K562 (cell line): Measurements from ENCODE around the gene OAT. TPM values are rescaled to one million over a fixed set of nuclear protein-coding genes. Genes with fewer than 3 reads are reported as not detected.

Experiments
- ADNP ChIP-seq: fragments of 200-800 bp; sonication (Bioruptor generic); IDR thresholded peaks from 2 replicates; pipeline ENCODE4 v1.6.1; 2016; ENCODE audit warnings: missing genetic modification characterization, missing compliant biosample characterization
- ARID1B ChIP-seq: fragments of 450-650 bp; IDR thresholded peaks from 2 replicates; pipeline ENCODE4 v1.6.1; 2016; ENCODE audit warnings: antibody characterized with exemption, mild to moderate bottlenecking, inconsistent platforms
- ARID2 ChIP-seq: fragments of 450-650 bp; IDR thresholded peaks from 2 replicates; pipeline ENCODE4 v1.6.1; 2017; ENCODE audit warnings: antibody characterized with exemption, mild to moderate bottlenecking
- ATF3 ChIP-seq, 2 experiments: fragments of 450-650 bp in 1 of 2; sonication (generic) in 1 of 2; formaldehyde crosslinking in 1 of 2; IDR thresholded peaks in 1 of 2; conservative IDR thresholded peaks in 1 of 2; 2 replicates each; pipeline versions ENCODE4 v1.6.1 to v1.8.1; 2016 to 2023; ENCODE audit warnings: mild to moderate bottlenecking in 2 of 2, moderate library complexity in 2 of 2, inconsistent platforms in 1 of 2, missing genetic modification reagents in 1 of 2
- BRD4 ChIP-seq: fragments of 200-600 bp; sonication (generic); IDR thresholded peaks from 2 replicates; pipeline ENCODE4 v1.6.1; 2017; ENCODE audit warnings: inconsistent platforms
- CBFA2T3 ChIP-seq: fragments of 450-650 bp; IDR thresholded peaks from 2 replicates; pipeline ENCODE4 v1.6.1; 2017
- CEBPG ChIP-seq, 3 experiments: fragments of 200-800 bp in 1 of 3; sonication (Bioruptor generic) in 1 of 3; sonication (generic) in 1 of 3; formaldehyde crosslinking in 1 of 3; IDR thresholded peaks in 2 of 3; conservative IDR thresholded peaks in 1 of 3; 2 replicates each; pipeline versions ENCODE4 v1.6.1 to v1.8.0; 2016 to 2022; ENCODE audit warnings: missing compliant biosample characterization in 2 of 3, missing genetic modification characterization in 2 of 3, mild to moderate bottlenecking in 1 of 3, missing genetic modification reagents in 1 of 3
- ELK3 ChIP-seq: fragments of 450-650 bp; formaldehyde crosslinking; IDR thresholded peaks from 2 replicates; pipeline ENCODE4 v1.4.0; 2020; ENCODE audit warnings: mild to moderate bottlenecking
- IFI16 ChIP-seq: fragments of 250-450 bp; sonication (Bioruptor Pico); IDR thresholded peaks from 2 replicates; pipeline ENCODE4 v2.1.2; 2022; ENCODE audit warnings: mild to moderate bottlenecking, inconsistent platforms
- JUN ChIP-seq, 2 experiments: sonication (generic) in 1 of 2; formaldehyde crosslinking in 1 of 2; IDR thresholded peaks; 2 replicates each; pipeline versions ENCODE4 v1.6.1 to v1.8.0; 2012 to 2022; ENCODE audit warnings: borderline replicate concordance in 2 of 2, mild to moderate bottlenecking in 2 of 2, improper control_type of control experiment in 1 of 2, low read depth in 1 of 2, low read length in 1 of 2, missing genetic modification reagents in 1 of 2
- MTF1 ChIP-seq: fragments of 250-450 bp; sonication (Bioruptor Pico); IDR thresholded peaks from 2 replicates; pipeline ENCODE4 v1.9.0; 2021; ENCODE audit warnings: moderate library complexity, mild to moderate bottlenecking, inconsistent platforms, borderline replicate concordance
- MYC ChIP-seq, 2 experiments: fragments of 250-450 bp in 1 of 2; sonication (Bioruptor Pico) in 1 of 2; IDR thresholded peaks; 2 replicates each; pipeline versions ENCODE4 v1.5.1 to v1.6.1; 2012 to 2021; ENCODE audit warnings: low read depth in 2 of 2, borderline replicate concordance in 1 of 2, improper control_type of control experiment in 1 of 2, low read length in 1 of 2, mild to moderate bottlenecking in 1 of 2, moderate library complexity in 1 of 2
- POLR2AphosphoS5 ChIP-seq: IDR thresholded peaks from 2 replicates; pipeline ENCODE4 v1.6.1; 2011; ENCODE audit warnings: mild to moderate bottlenecking, low read depth, low read length, moderate library complexity; ENCODE audit not compliant: control insufficient read depth, insufficient read depth
- PTBP1 ChIP-seq: fragments of 200-400 bp; formaldehyde crosslinking; IDR thresholded peaks from 2 replicates; pipeline ENCODE4 v1.6.1; 2017; ENCODE audit warnings: low read depth, low read length
- RNF2 ChIP-seq: sonication (generic); IDR thresholded peaks from 2 replicates; pipeline ENCODE4 v1.6.1; 2016
- SMC3 ChIP-seq: conservative IDR thresholded peaks from 2 replicates; pipeline ENCODE4 v1.6.1; 2011; ENCODE audit warnings: low read depth, low read length, improper control_type of control experiment; ENCODE audit not compliant: insufficient read depth
- SPI1 ChIP-seq: IDR thresholded peaks from 2 replicates; pipeline ENCODE4 v1.6.1; 2011; ENCODE audit warnings: low read depth, low read length, control low read depth, borderline replicate concordance
- TRIM24 ChIP-seq, 2 experiments: fragments of 450-650 bp; IDR thresholded peaks; 2 replicates each; pipeline ENCODE4 v1.6.1; 2016
- ZFPM2 ChIP-seq: fragments of 250-450 bp; sonication (Bioruptor Pico); IDR thresholded peaks from 2 replicates; pipeline ENCODE4 v1.5.1; 2022; ENCODE audit warnings: mild to moderate bottlenecking
- ZNF175 ChIP-seq: fragments of 200-800 bp; sonication (Bioruptor generic); IDR thresholded peaks from 2 replicates; pipeline ENCODE4 v1.6.1; 2016; ENCODE audit warnings: low read depth, mild to moderate bottlenecking, missing genetic modification characterization, missing compliant biosample characterization
- ZNF584 ChIP-seq: fragments of 200-800 bp; sonication (Bioruptor generic); IDR thresholded peaks from 2 replicates; pipeline ENCODE4 v1.6.1; 2016; ENCODE audit warnings: low read depth, mild to moderate bottlenecking, missing genetic modification characterization, missing compliant biosample characterization
- polyA plus RNA-seq, 8 experiments: library from polyadenylated mRNA; depleted of rRNA in 4 of 8; stranded (reverse) in 5 of 8; unstranded in 3 of 8; fragments of >200 nt; fragmentation: Nextera tagmentation in 2 of 8; fragmentation: Illumina TruSeq in 1 of 8; extraction: Ambion mirVana in 2 of 8; extraction: Trizol in 1 of 8; gene quantifications; 2 replicates each; pipeline versions ENCODE4 v1.2.1 to v1.2.3, GENCODE V29; 2011 to 2014; ENCODE audit warnings: inconsistent platforms in 1 of 8, missing spikeins in 1 of 8
- total RNA-seq, 7 experiments: library from RNA; depleted of rRNA in 6 of 7; stranded (reverse); fragments of >200 nt in 6 of 7; fragmentation: Illumina TruSeq in 2 of 7; extraction: Trizol in 2 of 7; gene quantifications; 2 replicates each; pipeline versions ENCODE4 v1.2.1 to v1.2.3, GENCODE V29; 2011 to 2021; ENCODE audit warnings: low replicate concordance in 1 of 7
- TF ChIP-seq, protein P1 (sequence below): fragments of 250-450 bp; sonication (Bioruptor Pico); IDR thresholded peaks from 2 replicates; pipeline ENCODE4 v1.5.0; 2021; ENCODE audit warnings: mild to moderate bottlenecking, borderline replicate concordance

Gene OAT
- total and polyA plus RNA-seq, 9 of the 15 experiments (the other 6 are each of a cell fraction or from before 2014, with no cell fraction given) = 100 to 312 (median 163) TPM

- TF ChIP-seq ATF3 (IDR thresholded peaks at IDR 0.05) (peak; percentile 54), ATF3 (CRISPR knock-in tag; conservative IDR thresholded peaks at IDR 0.05) (no peak), POLR2AphosphoS5 (no peak), ZNF584 (CRISPR knock-in tag) (no peak), RNF2 (0 out of 2 replicates have a peak, but pooled peaks have one; percentile 21), IFI16 (CRISPR knock-in tag) (no peak), BRD4 (no peak), ARID1B (peak; percentile 68), ZFPM2 (CRISPR knock-in tag) (no peak), CEBPG (CRISPR knock-in tag; IDR thresholded peaks at IDR 0.05) (0 out of 2 replicates have a peak, but pooled peaks have one; percentile 31), CEBPG (tag; conservative IDR thresholded peaks at IDR 0.05 in 1 of 2, IDR thresholded peaks at IDR 0.05 in 1 of 2) (no peak; a peak in 1 of 4 replicates), MYC (IDR thresholded peaks at IDR 0.05; ENCODE audit: low read depth, low read length) (peak; percentile 53; the same call in 1 of the 2 replicates), MYC (CRISPR knock-in tag; IDR thresholded peaks at IDR 0.05; ENCODE audit: borderline replicate concordance, low read depth) (no peak), SPI1 (no peak), PTBP1 (no peak), CBFA2T3 (peak; percentile 75), ARID2 (no peak), MTF1 (no peak), SMC3 (no peak), ADNP (no peak), TRIM24 (IDR thresholded peaks at IDR 0.05) (no peak), ZNF175 (CRISPR knock-in tag) (no peak), ELK3 (CRISPR knock-in tag) (no peak), JUN (IDR thresholded peaks at IDR 0.05; ENCODE audit: borderline replicate concordance, low read depth, low read length) (no peak), JUN (CRISPR knock-in tag; IDR thresholded peaks at IDR 0.05; ENCODE audit: borderline replicate concordance) (no peak)
- TF ChIP-seq, protein P1, sequence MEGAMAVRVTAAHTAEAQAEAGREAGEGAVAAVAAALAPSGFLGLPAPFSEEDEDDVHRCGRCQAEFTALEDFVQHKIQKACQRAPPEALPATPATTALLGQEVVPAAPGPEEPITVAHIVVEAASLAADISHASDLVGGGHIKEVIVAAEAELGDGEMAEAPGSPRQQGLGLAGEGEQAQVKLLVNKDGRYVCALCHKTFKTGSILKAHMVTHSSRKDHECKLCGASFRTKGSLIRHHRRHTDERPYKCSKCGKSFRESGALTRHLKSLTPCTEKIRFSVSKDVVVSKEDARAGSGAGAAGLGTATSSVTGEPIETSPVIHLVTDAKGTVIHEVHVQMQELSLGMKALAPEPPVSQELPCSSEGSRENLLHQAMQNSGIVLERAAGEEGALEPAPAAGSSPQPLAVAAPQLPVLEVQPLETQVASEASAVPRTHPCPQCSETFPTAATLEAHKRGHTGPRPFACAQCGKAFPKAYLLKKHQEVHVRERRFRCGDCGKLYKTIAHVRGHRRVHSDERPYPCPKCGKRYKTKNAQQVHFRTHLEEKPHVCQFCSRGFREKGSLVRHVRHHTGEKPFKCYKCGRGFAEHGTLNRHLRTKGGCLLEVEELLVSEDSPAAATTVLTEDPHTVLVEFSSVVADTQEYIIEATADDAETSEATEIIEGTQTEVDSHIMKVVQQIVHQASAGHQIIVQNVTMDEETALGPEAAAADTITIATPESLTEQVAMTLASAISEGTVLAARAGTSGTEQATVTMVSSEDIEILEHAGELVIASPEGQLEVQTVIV (CRISPR knock-in tag) = no peak
Measured at GRCh38 chr10:124354411-124355382, 64.0 kb downstream of the OAT start (continued).
